B cell (primary cell): ENCODE results near the gene PEPD. TPM values are rescaled to one million over a fixed set of nuclear protein-coding genes. Genes with fewer than 3 reads are reported as not detected.

Experiments used
- ATAC-seq: fragments of 200-7000 bp; cut with Tn5 transposase; one replicate; pipeline ENCODE4 v1.10.0; 2021; ENCODE audit warnings: low read depth, mild to moderate bottlenecking, moderate number of reproducible peaks, moderate library complexity
- CTCF ChIA-PET: fragments of 350-600 bp; sonication (Branson Sonifier 250); formaldehyde crosslinking; loops from one replicate; lab custom pipeline; 2021; ENCODE audit warnings: antibody characterized with exemption, inconsistent platforms; lab: Charles Lee
- POLR2A ChIA-PET: fragments of 350-600 bp; sonication (Branson Sonifier 250); formaldehyde crosslinking; loops from one replicate; lab custom pipeline; 2021; ENCODE audit warnings: antibody characterized with exemption; lab: Charles Lee
- DNase-seq: peaks from one replicate; pipeline ENCODE4 v3.0.0; 2013
- H2AFZ ChIP-seq: 2 replicates; pipeline ENCODE4 v1.6.1; 2012; ENCODE audit warnings: mild to moderate bottlenecking, low read depth, low read length; ENCODE audit not compliant: insufficient read depth, poor library complexity, severe bottlenecking
- H3K27ac ChIP-seq, 2 donors: 1 replicate in 1 of 2; 2 replicates in 1 of 2; pipeline ENCODE4 v1.5.1; 2012 to 2013; ENCODE audit warnings: low read length in 2 of 2, mild to moderate bottlenecking in 2 of 2, moderate library complexity in 1 of 2
- H3K27me3 ChIP-seq, 4 experiments: fragments of 200-600 bp in 1 of 4; sonication (generic) in 1 of 4; replicated peaks in 1 of 4; 1 replicate in 2 of 4; 2 replicates in 2 of 4; pipeline versions ENCODE4 v1.6.1 to v1.7.0; 2013 to 2016; ENCODE audit warnings: low read length in 3 of 4, mild to moderate bottlenecking in 2 of 4, mixed read lengths in 1 of 4, moderate library complexity in 1 of 4; ENCODE audit not compliant: insufficient read depth in 4 of 4, control insufficient read depth in 3 of 4; ENCODE audit errors: control extremely low read depth in 1 of 4
- H3K36me3 ChIP-seq, 2 experiments: replicated peaks in 1 of 2; 1 replicate in 1 of 2; 2 replicates in 1 of 2; pipeline versions ENCODE4 v1.6.1 to v1.7.1; 2013; ENCODE audit warnings: low read length in 1 of 2; ENCODE audit not compliant: insufficient read depth in 2 of 2, control insufficient read depth in 1 of 2; ENCODE audit errors: control extremely low read depth in 1 of 2, extremely low read depth in 1 of 2
- H3K4me1 ChIP-seq, 2 donors: fragments of 200-600 bp in 1 of 2; sonication (generic) in 1 of 2; 1 replicate in 1 of 2; 2 replicates in 1 of 2; pipeline versions ENCODE4 v1.5.1 to v1.6.1; 2013 to 2017; ENCODE audit warnings: low read length in 2 of 2; ENCODE audit not compliant: control insufficient read depth in 2 of 2, insufficient read depth in 2 of 2
- H3K4me2 ChIP-seq: replicated peaks from 2 replicates; pipeline ENCODE3; 2012; ENCODE audit warnings: mild to moderate bottlenecking, low read depth, low read length; ENCODE audit not compliant: poor library complexity, severe bottlenecking
- H3K4me3 ChIP-seq, 5 experiments: fragments of 200-600 bp in 1 of 5; sonication (generic) in 1 of 5; 1 replicate in 3 of 5; 2 replicates in 2 of 5; pipeline versions ENCODE4 v1.5.1 to v1.7.0; 2011 to 2016; ENCODE audit warnings: low read length in 4 of 5, mild to moderate bottlenecking in 4 of 5, low read depth in 2 of 5, control low read depth in 1 of 5, moderate library complexity in 1 of 5; ENCODE audit not compliant: insufficient read depth in 1 of 5; ENCODE audit errors: control extremely low read depth in 1 of 5, extremely low read depth in 1 of 5
- H3K79me2 ChIP-seq: fragments of 200-600 bp; sonication (generic); one replicate; pipeline ENCODE4 v1.6.0; 2016; ENCODE audit warnings: low read length; ENCODE audit not compliant: control insufficient read depth, insufficient read depth
- H3K9ac ChIP-seq: fragments of 200-600 bp; sonication (generic); 2 replicates; pipeline ENCODE4 v1.6.1; 2017; ENCODE audit warnings: mild to moderate bottlenecking, low read length, moderate library complexity
- H3K9me3 ChIP-seq, 3 donors: one replicate each; pipeline versions ENCODE4 v1.6.1 to v1.7.1; 2013; ENCODE audit warnings: low read length in 2 of 3; ENCODE audit not compliant: control insufficient read depth in 2 of 3, insufficient read depth in 1 of 3; ENCODE audit errors: control extremely low read depth in 1 of 3
- H4K20me1 ChIP-seq: 2 replicates; pipeline ENCODE4 v1.6.0; 2012; ENCODE audit warnings: mild to moderate bottlenecking, low read length; ENCODE audit not compliant: insufficient read depth, control insufficient read depth, poor library complexity, severe bottlenecking
- H3K27ac Mint-ChIP-seq: one replicate; pipeline ENCODE4 v1.8.0; 2021; ENCODE audit warnings: mixed read lengths
- H3K27me3 Mint-ChIP-seq: one replicate; pipeline ENCODE4 v1.8.0; 2021; ENCODE audit warnings: mixed read lengths
- H3K4me1 Mint-ChIP-seq: one replicate; pipeline ENCODE4 v1.8.0; 2021; ENCODE audit warnings: mixed read lengths
- H3K4me3 Mint-ChIP-seq: one replicate; pipeline ENCODE4 v1.8.0; 2021; ENCODE audit warnings: mixed read lengths
- H3K9me3 Mint-ChIP-seq: one replicate; pipeline ENCODE4 v1.8.0; 2022; ENCODE audit warnings: mixed read lengths; ENCODE audit not compliant: insufficient read depth
- EZH2 ChIP-seq: IDR thresholded peaks from 2 replicates; pipeline ENCODE4 v1.6.1; 2012; ENCODE audit warnings: borderline replicate concordance, low read depth, mild to moderate bottlenecking, moderate library complexity, low read length; ENCODE audit not compliant: insufficient read depth, poor library complexity, severe bottlenecking
- WGBS: methylation state at CpG from one replicate; pipeline ENCODE4 v1.1.5; 2013; ENCODE audit warnings: missing lambda C conversion rate; ENCODE audit not compliant: insufficient coverage; 5-methylcytosine and 5-hydroxymethylcytosine counted together
- intact Hi-C: fragments of 100-400 bp; cut with micrococcal nuclease; formaldehyde crosslinking; loops from one replicate; pipeline ENCODE4 v1.10.0; 2022
- polyA plus RNA-seq: library from polyadenylated mRNA; depleted of rRNA; stranded (reverse); fragments of >200 nt; gene quantifications from 2 replicates; pipeline ENCODE4 v1.2.3, GENCODE V29; 2012
- total RNA-seq, 2 donors: library from RNA; stranded (reverse); fragments of 120-200 nt in 1 of 2; gene quantifications; 1 replicate in 1 of 2; 2 replicates in 1 of 2; pipeline versions ENCODE4 v1.2.3 to v1.2.4, GENCODE V29; 2013 to 2022
- TF ChIP-seq, protein P1 (sequence below): fragments of 200-600 bp; IDR thresholded peaks from one replicate; pipeline ENCODE4 v1.8.0; 2022; ENCODE audit warnings: antibody characterized with exemption, mild to moderate bottlenecking

PEPD gene
- total and polyA plus RNA-seq, 2 donors (not counting 1 experiment from before 2014, with no cell fraction given), result 36.4 to 42.7 TPM

- peaks cover 0 to 11% of the 10 kb centered on the region in 2 experiments for H3K36me3 ChIP-seq
- Mint-ChIP-seq H3K4me1 (no peaks in the 10 kb centered on the region), H3K27me3 (no peaks in the 10 kb centered on the region), H3K9me3 (no peaks in the 10 kb centered on the region), H3K27ac (no peak overlapping the region), H3K4me3 (no peak overlapping the region)
- POLR2A ChIA-PET, result interaction anchor here (0.7 kb wide), 1 partner anchor 241 kb away, joined by 3 read pairs; no protein-coding TSS in a partner anchor
- H3K9ac ChIP-seq, result no peak overlapping the region
- H2AFZ ChIP-seq, result no peak overlapping the region
- 89% methylated on average over 6 of the region's 6 CpGs for WGBS
- H3K4me1 ChIP-seq, result no peaks in the 10 kb centered on the region
- intact Hi-C loops, result no loop called here
- CTCF ChIA-PET, result no interaction called here
- no peak overlapping the region for H3K4me2 ChIP-seq
- H3K27me3 ChIP-seq, result no peaks in the 10 kb centered on the region
- no peak overlapping the region for H3K4me3 ChIP-seq
- no peak for ATAC-seq
- no peaks in the 10 kb centered on the region for H3K79me2 ChIP-seq
- peaks cover 5% of the 10 kb centered on the region for H4K20me1 ChIP-seq
- TF ChIP-seq, protein P1, sequence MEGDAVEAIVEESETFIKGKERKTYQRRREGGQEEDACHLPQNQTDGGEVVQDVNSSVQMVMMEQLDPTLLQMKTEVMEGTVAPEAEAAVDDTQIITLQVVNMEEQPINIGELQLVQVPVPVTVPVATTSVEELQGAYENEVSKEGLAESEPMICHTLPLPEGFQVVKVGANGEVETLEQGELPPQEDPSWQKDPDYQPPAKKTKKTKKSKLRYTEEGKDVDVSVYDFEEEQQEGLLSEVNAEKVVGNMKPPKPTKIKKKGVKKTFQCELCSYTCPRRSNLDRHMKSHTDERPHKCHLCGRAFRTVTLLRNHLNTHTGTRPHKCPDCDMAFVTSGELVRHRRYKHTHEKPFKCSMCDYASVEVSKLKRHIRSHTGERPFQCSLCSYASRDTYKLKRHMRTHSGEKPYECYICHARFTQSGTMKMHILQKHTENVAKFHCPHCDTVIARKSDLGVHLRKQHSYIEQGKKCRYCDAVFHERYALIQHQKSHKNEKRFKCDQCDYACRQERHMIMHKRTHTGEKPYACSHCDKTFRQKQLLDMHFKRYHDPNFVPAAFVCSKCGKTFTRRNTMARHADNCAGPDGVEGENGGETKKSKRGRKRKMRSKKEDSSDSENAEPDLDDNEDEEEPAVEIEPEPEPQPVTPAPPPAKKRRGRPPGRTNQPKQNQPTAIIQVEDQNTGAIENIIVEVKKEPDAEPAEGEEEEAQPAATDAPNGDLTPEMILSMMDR, result no peak
- no peak for TF ChIP-seq EZH2
- no peak overlapping the region for H3K27ac ChIP-seq
- no peak for DNase-seq
- peaks cover 0 to 3% (median 0%) of the 10 kb centered on the region in 3 donors for H3K9me3 ChIP-seq
Measured at GRCh38 chr19:33503030-33503429, 18.6 kb downstream of the PEPD start.

DNA sequence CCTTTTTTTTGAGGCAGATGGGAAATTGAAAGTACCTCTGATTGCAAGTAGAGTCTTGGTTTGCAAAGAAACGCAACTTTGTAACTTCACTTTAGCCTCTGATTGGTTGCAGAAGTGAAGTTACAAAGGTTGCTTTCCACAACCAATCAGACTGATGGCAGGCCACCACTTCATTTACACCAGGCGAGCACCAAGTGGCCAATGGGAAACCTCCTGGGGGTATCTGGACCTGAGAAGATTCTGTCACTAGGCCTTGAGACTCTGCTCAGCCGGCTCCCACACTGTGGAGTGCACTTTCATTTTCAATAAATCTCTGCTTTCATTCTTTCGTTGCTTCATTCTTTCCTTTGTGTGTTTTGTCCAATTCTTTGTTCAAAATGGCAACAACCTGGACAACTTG is 19.1 kb downstream of the PEPD start:
- Histone ChIP-seq H2AFZ (no peak overlapping the region), H3K79me2 (no peaks in the 10 kb centered on the region), H3K4me2 (no peak overlapping the region), H3K27ac (no peak overlapping the region), H3K4me1 (no peaks in the 10 kb centered on the region), H4K20me1 (peaks cover 5% of the 10 kb centered on the region), H3K9ac (no peak overlapping the region), H3K4me3 (no peak overlapping the region), H3K9me3 (peaks cover 0 to 3% (median 0%) of the 10 kb centered on the region in 3 donors), H3K36me3 (peaks cover 0 to 11% of the 10 kb centered on the region in 2 experiments), H3K27me3 (no peaks in the 10 kb centered on the region)
- intact Hi-C loops, result no loop called here
- TF ChIP-seq EZH2, result no peak
- TF ChIP-seq, protein P1, result no peak
- 100% methylated on average over 1 of the region's 4 CpGs for WGBS
- H3K4me1 Mint-ChIP-seq, result no peaks in the 10 kb centered on the region
- H3K27ac Mint-ChIP-seq, result no peak overlapping the region
- ChIA-PET POLR2A (interaction anchor here (0.7 kb wide), 1 partner anchor 242 kb away, joined by 3 read pairs; no protein-coding TSS in a partner anchor), CTCF (no interaction called here)
- H3K27me3 Mint-ChIP-seq, result no peaks in the 10 kb centered on the region
- no peak overlapping the region for H3K4me3 Mint-ChIP-seq
- ATAC-seq, result no peak
- DNase-seq, result no peak
- no peaks in the 10 kb centered on the region for H3K9me3 Mint-ChIP-seq
